AG09319 (cell line): ENCODE data around the gene CSNK2A1.
"Not testable (repeated sequence)": the region's sequence is repeated elsewhere in the genome, so short reads cannot be mapped to it uniquely, and the experiment has no call there.

Experiments
- DNase-seq: peaks from one replicate; pipeline ENCODE4 v3.0.0-alpha.2; 2010; ENCODE audit warnings: low read depth; ENCODE audit errors: extremely low read depth
- CTCF ChIP-seq: IDR thresholded peaks from 2 replicates; pipeline ENCODE4 v1.5.1; 2011; ENCODE audit warnings: low read depth, mild to moderate bottlenecking, inconsistent platforms, low read length, moderate library complexity

CSNK2A1 gene

GRCh38 chr20:461254-462198, 82.1 kb downstream of the CSNK2A1 start:
- no peak for TF ChIP-seq CTCF
- no peak for DNase-seq

- TF ChIP-seq CTCF: no peak
Observed at GRCh38 chr20:460707-461106, 82.9 kb downstream of the CSNK2A1 start.

GRCh38 chr20:460180-460579, 83.4 kb downstream of the CSNK2A1 start:
- TF ChIP-seq CTCF: no peak
- no peak for DNase-seq

More at GRCh38 chr20:460707-461106, 82.9 kb downstream of the CSNK2A1 start:
- no peak for DNase-seq

GRCh38 chr20:458776-459175, 84.8 kb downstream of the CSNK2A1 start:
- DNase-seq: no peak
- no peak for TF ChIP-seq CTCF

- DNase-seq: no peak
- no peak for TF ChIP-seq CTCF
Observed at GRCh38 chr20:454951-455350, 88.6 kb downstream of the CSNK2A1 start.

- DNase-seq: not testable (repeated sequence)
Observed at GRCh38 chr20:452021-452420, 91.6 kb downstream of the CSNK2A1 start.

- no peak for TF ChIP-seq CTCF
- no peak for DNase-seq
Observed at GRCh38 chr20:445514-446336, 97.9 kb downstream of the CSNK2A1 start.
